ENCODE measurements around the gene ZFP14.
"Not testable (repeated sequence)": the region's sequence is repeated elsewhere in the genome, so short reads cannot be mapped to it uniquely, and the experiment has no call there.

Gene ZFP14

GRCh38 chr19:36373638-36374156, 5.3 kb downstream of the ZFP14 start:
- Mint-ChIP-seq H3K4me1 (peaks cover 24% of the 10 kb centered on the region), H3K4me3 (no peak overlapping the region), H3K9me3 (no peaks in the 10 kb centered on the region), H3K27me3 (no peaks in the 10 kb centered on the region), H3K27ac (no peak overlapping the region), H3K36me3 (peaks cover 43% of the 10 kb centered on the region)

GRCh38 chr19:36371886-36372285, 7.1 kb downstream of the ZFP14 start:
- H3K27ac Mint-ChIP-seq, result no peak overlapping the region
- no peak overlapping the region for H3K4me3 Mint-ChIP-seq
- H3K27me3 Mint-ChIP-seq, result no peaks in the 10 kb centered on the region
- H3K36me3 Mint-ChIP-seq, result peaks cover 52% of the 10 kb centered on the region
- no peaks in the 10 kb centered on the region for H3K9me3 Mint-ChIP-seq
- H3K4me1 Mint-ChIP-seq, result peaks cover 7% of the 10 kb centered on the region

GRCh38 chr19:36363845-36364244, 15.2 kb downstream of the ZFP14 start:
- Mint-ChIP-seq H3K36me3 (peaks cover 78% of the 10 kb centered on the region), H3K27me3 (no peaks in the 10 kb centered on the region), H3K4me1 (no peaks in the 10 kb centered on the region), H3K4me3 (no peak overlapping the region), H3K9me3 (peaks cover 7% of the 10 kb centered on the region), H3K27ac (no peak overlapping the region)

GRCh38 chr19:36340786-36341372, 38.1 kb downstream of the ZFP14 start:
- H3K36me3 Mint-ChIP-seq, result peaks cover 73% of the 10 kb centered on the region
- no peak overlapping the region for H3K27ac Mint-ChIP-seq
- no peaks in the 10 kb centered on the region for H3K27me3 Mint-ChIP-seq
- no peaks in the 10 kb centered on the region for H3K4me1 Mint-ChIP-seq
- H3K9me3 Mint-ChIP-seq, result peaks cover 17% of the 10 kb centered on the region
- H3K4me3 Mint-ChIP-seq, result no peak overlapping the region

- Mint-ChIP-seq H3K4me1 (peaks cover 8% of the 10 kb centered on the region), H3K4me3 (peak overlapping the region; percentile 70), H3K27me3 (no peaks in the 10 kb centered on the region), H3K9me3 (peaks cover 18% of the 10 kb centered on the region), H3K27ac (no peak overlapping the region), H3K36me3 (peaks cover 37% of the 10 kb centered on the region)
Measured at GRCh38 chr19:36331353-36332228, 47.4 kb downstream of the ZFP14 start.

- Mint-ChIP-seq H3K4me1 (peaks cover 8% of the 10 kb centered on the region), H3K27ac (no peak overlapping the region), H3K9me3 (peaks cover 16% of the 10 kb centered on the region), H3K27me3 (no peaks in the 10 kb centered on the region), H3K4me3 (no peak overlapping the region), H3K36me3 (peaks cover 34% of the 10 kb centered on the region)
Measured at GRCh38 chr19:36330216-36330615, 48.8 kb downstream of the ZFP14 start.

GRCh38 chr19:36329534-36329933, 49.5 kb downstream of the ZFP14 start:
- H3K27me3 Mint-ChIP-seq, H3K27ac Mint-ChIP-seq, H3K4me1 Mint-ChIP-seq: not testable (repeated sequence)
- Mint-ChIP-seq H3K4me3 (peak overlapping the region; percentile 49), H3K9me3 (peaks cover 16% of the 10 kb centered on the region), H3K36me3 (peaks cover 39% of the 10 kb centered on the region)

GRCh38 chr19:36326649-36327048, 52.4 kb downstream of the ZFP14 start:
- not testable (repeated sequence) for H3K4me3 Mint-ChIP-seq, H3K9me3 Mint-ChIP-seq, H3K27ac Mint-ChIP-seq, H3K4me1 Mint-ChIP-seq, H3K27me3 Mint-ChIP-seq
- H3K36me3 Mint-ChIP-seq, result peaks cover 40% of the 10 kb centered on the region

GRCh38 chr19:36315164-36315563, 63.8 kb downstream of the ZFP14 start:
- H3K27ac Mint-ChIP-seq, H3K4me1 Mint-ChIP-seq, H3K36me3 Mint-ChIP-seq, H3K4me3 Mint-ChIP-seq, H3K9me3 Mint-ChIP-seq, H3K27me3 Mint-ChIP-seq: not testable (repeated sequence)

GRCh38 chr19:36314053-36314452, 64.9 kb downstream of the ZFP14 start:
- H3K4me1 Mint-ChIP-seq, H3K27ac Mint-ChIP-seq, H3K36me3 Mint-ChIP-seq, H3K9me3 Mint-ChIP-seq, H3K27me3 Mint-ChIP-seq, H3K4me3 Mint-ChIP-seq: not testable (repeated sequence)

GRCh38 chr19:36311098-36311760, 67.8 kb downstream of the ZFP14 start:
- H3K27ac Mint-ChIP-seq, H3K36me3 Mint-ChIP-seq, H3K4me3 Mint-ChIP-seq, H3K4me1 Mint-ChIP-seq, H3K9me3 Mint-ChIP-seq, H3K27me3 Mint-ChIP-seq: not testable (repeated sequence)

- not testable (repeated sequence) for H3K27ac Mint-ChIP-seq, H3K4me1 Mint-ChIP-seq, H3K4me3 Mint-ChIP-seq, H3K9me3 Mint-ChIP-seq, H3K27me3 Mint-ChIP-seq, H3K36me3 Mint-ChIP-seq
Measured at GRCh38 chr19:36310416-36310990, 68.5 kb downstream of the ZFP14 start.

- not testable (repeated sequence) for H3K36me3 Mint-ChIP-seq, H3K27me3 Mint-ChIP-seq, H3K4me1 Mint-ChIP-seq, H3K27ac Mint-ChIP-seq, H3K9me3 Mint-ChIP-seq
- H3K4me3 Mint-ChIP-seq, result peak overlapping the region; percentile 26
Measured at GRCh38 chr19:36309759-36310158, 69.2 kb downstream of the ZFP14 start.

GRCh38 chr19:36309309-36309708, 69.7 kb downstream of the ZFP14 start:
- not testable (repeated sequence) for H3K27ac Mint-ChIP-seq, H3K27me3 Mint-ChIP-seq, H3K4me3 Mint-ChIP-seq, H3K9me3 Mint-ChIP-seq, H3K36me3 Mint-ChIP-seq, H3K4me1 Mint-ChIP-seq

- not testable (repeated sequence) for H3K9me3 Mint-ChIP-seq, H3K36me3 Mint-ChIP-seq, H3K4me1 Mint-ChIP-seq, H3K4me3 Mint-ChIP-seq, H3K27me3 Mint-ChIP-seq, H3K27ac Mint-ChIP-seq
Measured at GRCh38 chr19:36292317-36292716, 86.7 kb downstream of the ZFP14 start.
